H1 (cell line): ENCODE data around the gene NAXD. TPM values are rescaled to one million over a fixed set of nuclear protein-coding genes. Genes with fewer than 3 reads are reported as not detected.

ENCODE experiments used
- CHD2 ChIP-seq: IDR thresholded peaks from 2 replicates; pipeline ENCODE4 v1.6.1; 2012; ENCODE audit warnings: low read length, improper control_type of control experiment
- JUND ChIP-seq: IDR thresholded peaks from 2 replicates; pipeline ENCODE4 v1.6.1; 2011; ENCODE audit warnings: mild to moderate bottlenecking, improper control_type of control experiment, low read length
- KDM5A ChIP-seq: fragments of 200-600 bp; IDR thresholded peaks from 2 replicates; pipeline ENCODE4 v1.7.1; 2012; ENCODE audit warnings: mild to moderate bottlenecking, low read length, inconsistent platforms, mixed read lengths
- RXRA ChIP-seq: IDR thresholded peaks from 2 replicates; pipeline ENCODE4 v1.6.1; 2011; ENCODE audit warnings: low read depth, mild to moderate bottlenecking, low read length, moderate library complexity; ENCODE audit not compliant: insufficient read depth
- SP2 ChIP-seq: IDR thresholded peaks from 2 replicates; pipeline ENCODE4 v1.6.1; 2012; ENCODE audit warnings: mild to moderate bottlenecking, low read length, inconsistent platforms
- TEAD4 ChIP-seq: IDR thresholded peaks from 2 replicates; pipeline ENCODE4 v1.6.1; 2012; ENCODE audit warnings: low read depth, low read length, inconsistent platforms, mixed read lengths
- polyA plus RNA-seq, 7 experiments: library from polyadenylated mRNA; depleted of rRNA in 3 of 7; stranded (reverse) in 5 of 7; unstranded in 2 of 7; fragments of >200 nt in 5 of 7; fragments of 200-250 nt in 2 of 7; gene quantifications; 1 replicate in 5 of 7; 2 replicates in 1 of 7; 4 replicates in 1 of 7; pipeline versions ENCODE4 v1.2.1 to v1.2.3, GENCODE V29; 2011 to 2013; ENCODE audit warnings: missing spikeins in 2 of 7, mixed read lengths in 2 of 7
- total RNA-seq: library from RNA; stranded (reverse); fragmentation: NEBNext Ultra II Directional; extraction: Animal tissue kit (Norgen Biotek cat#: 25700); gene quantifications from 2 replicates; pipeline ENCODE4 v1.2.1, GENCODE V29; 2021

Gene NAXD
- total and polyA plus RNA-seq, 2 of the 8 experiments (the other 6 are each of a cell fraction or from before 2014, with no cell fraction given): 25.4 to 35.5 TPM

- TF ChIP-seq JUND (no peak), RXRA (no peak), KDM5A (no peak), TEAD4 (no peak), CHD2 (no peak), SP2 (no peak)
Observed at GRCh38 chr13:110652231-110652730, 36.9 kb downstream of the NAXD start (continued).
